BLaER1 (cell line): ENCODE data around the gene CHCHD3.

Source experiments
- H3K27ac ChIP-seq: shearing (Covaris generic); formaldehyde crosslinking; 2 replicates; pipeline ENCODE4 v1.8.1; 2022
- H3K27me3 ChIP-seq: shearing (Covaris generic); formaldehyde crosslinking; 2 replicates; pipeline ENCODE4 v1.8.1; 2022
- H3K36me3 ChIP-seq: shearing (Covaris generic); formaldehyde crosslinking; 2 replicates; pipeline ENCODE4 v1.8.1; 2022
- H3K4me1 ChIP-seq: shearing (Covaris generic); formaldehyde crosslinking; 2 replicates; pipeline ENCODE4 v1.8.1; 2022
- H3K4me2 ChIP-seq: shearing (Covaris generic); formaldehyde crosslinking; 2 replicates; pipeline ENCODE4 v1.8.1; 2022
- H3K4me3 ChIP-seq: shearing (Covaris generic); formaldehyde crosslinking; 2 replicates; pipeline ENCODE4 v1.8.1; 2022
- H3K9ac ChIP-seq: shearing (Covaris generic); formaldehyde crosslinking; 2 replicates; pipeline ENCODE4 v1.8.1; 2022
- H3K9me3 ChIP-seq: shearing (Covaris generic); formaldehyde crosslinking; 2 replicates; pipeline ENCODE4 v1.8.1; 2022
- H4K20me1 ChIP-seq: shearing (Covaris generic); formaldehyde crosslinking; 2 replicates; pipeline ENCODE4 v1.8.1; 2022
- Cebpa-rat ChIP-seq: shearing (Covaris generic); IDR thresholded peaks from 2 replicates; pipeline ENCODE4 v1.8.1; 2022

Gene CHCHD3

GRCh38 chr7:132854238-132854637 lies 227.7 kb downstream of the CHCHD3 start:
- H3K27me3 ChIP-seq: no peaks in the 10 kb centered on the region
- no peak overlapping the region for H3K4me2 ChIP-seq
- TF ChIP-seq Cebpa-rat: no peak
- H3K4me1 ChIP-seq: no peaks in the 10 kb centered on the region
- 0 out of 2 replicates have a peak, but pooled peaks cover 6% of the 10 kb centered on the region for H4K20me1 ChIP-seq
- H3K9me3 ChIP-seq: no peaks in the 10 kb centered on the region
- H3K4me3 ChIP-seq: no peak overlapping the region
- no peak overlapping the region for H3K27ac ChIP-seq
- H3K9ac ChIP-seq: no peak overlapping the region
- H3K36me3 ChIP-seq: peaks cover 20% of the 10 kb centered on the region

GRCh38 chr7:132847376-132847775 lies 234.5 kb downstream of the CHCHD3 start:
- TF ChIP-seq Cebpa-rat: no peak
- H3K36me3 ChIP-seq: peaks cover 16% of the 10 kb centered on the region; the same call in 1 of the 2 replicates

DNA sequence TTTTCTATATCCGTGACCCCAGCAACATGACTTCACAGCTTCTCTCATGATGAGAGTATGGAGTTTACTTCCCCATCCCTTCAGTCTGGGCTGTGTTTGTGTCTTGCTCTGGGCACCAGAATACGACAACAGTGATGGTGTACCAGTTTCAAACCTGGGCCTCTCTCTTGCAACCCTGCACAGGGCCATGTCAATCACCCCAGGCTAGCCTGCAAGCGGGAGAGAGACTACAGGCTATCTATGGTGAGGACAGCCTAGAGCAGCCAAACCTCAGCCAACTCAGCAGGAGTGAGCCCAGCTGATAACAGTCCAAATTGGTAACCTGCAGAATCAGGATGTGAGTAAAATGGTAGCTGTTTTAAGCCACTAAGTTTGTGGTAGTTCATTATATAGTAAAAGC lies 235.8 kb downstream of the CHCHD3 start:
- no peak for TF ChIP-seq Cebpa-rat
- H3K4me2 ChIP-seq: no peak overlapping the region
- no peaks in the 10 kb centered on the region for H4K20me1 ChIP-seq
- no peaks in the 10 kb centered on the region for H3K9me3 ChIP-seq
- no peak overlapping the region for H3K4me3 ChIP-seq
- H3K9ac ChIP-seq: no peak overlapping the region
- H3K27ac ChIP-seq: no peak overlapping the region
- H3K4me1 ChIP-seq: no peaks in the 10 kb centered on the region
- H3K27me3 ChIP-seq: no peaks in the 10 kb centered on the region
- peaks cover 17% of the 10 kb centered on the region; the same call in 1 of the 2 replicates for H3K36me3 ChIP-seq

More at GRCh38 chr7:132847376-132847775, 234.5 kb downstream of the CHCHD3 start:
- Histone ChIP-seq H3K4me2 (no peak overlapping the region), H3K4me1 (no peaks in the 10 kb centered on the region), H3K27me3 (no peaks in the 10 kb centered on the region), H3K27ac (no peak overlapping the region), H3K9ac (no peak overlapping the region), H4K20me1 (0 out of 2 replicates have a peak, but pooled peaks cover 6% of the 10 kb centered on the region), H3K9me3 (no peaks in the 10 kb centered on the region), H3K4me3 (no peak overlapping the region)

DNA sequence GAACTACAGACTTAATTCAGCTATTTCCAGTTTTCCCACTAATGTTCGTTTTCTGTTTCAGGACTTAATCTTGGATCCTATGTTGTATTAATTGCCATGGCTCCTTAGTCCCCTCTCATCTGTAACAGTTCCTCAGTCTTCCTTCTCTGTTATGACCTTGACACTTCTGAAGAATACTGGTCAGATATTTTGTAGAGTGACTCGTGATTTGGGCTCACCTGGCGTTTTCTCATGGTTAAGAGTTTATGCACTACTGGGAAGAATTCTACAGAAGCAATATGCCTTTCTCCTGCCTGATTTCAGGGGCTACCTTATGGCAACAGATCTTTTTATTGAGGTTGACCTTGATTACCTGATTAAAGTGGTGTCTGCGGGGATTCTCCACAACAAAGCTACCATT lies 239.4 kb downstream of the CHCHD3 start:
- no peak overlapping the region for H3K4me3 ChIP-seq
- no peak overlapping the region for H3K4me2 ChIP-seq
- no peaks in the 10 kb centered on the region for H3K27me3 ChIP-seq
- no peak overlapping the region for H3K27ac ChIP-seq
- TF ChIP-seq Cebpa-rat: no peak
- H4K20me1 ChIP-seq: no peaks in the 10 kb centered on the region
- no peaks in the 10 kb centered on the region for H3K4me1 ChIP-seq
- H3K9me3 ChIP-seq: no peaks in the 10 kb centered on the region
- no peak overlapping the region for H3K9ac ChIP-seq
- peaks cover 21% of the 10 kb centered on the region for H3K36me3 ChIP-seq

DNA sequence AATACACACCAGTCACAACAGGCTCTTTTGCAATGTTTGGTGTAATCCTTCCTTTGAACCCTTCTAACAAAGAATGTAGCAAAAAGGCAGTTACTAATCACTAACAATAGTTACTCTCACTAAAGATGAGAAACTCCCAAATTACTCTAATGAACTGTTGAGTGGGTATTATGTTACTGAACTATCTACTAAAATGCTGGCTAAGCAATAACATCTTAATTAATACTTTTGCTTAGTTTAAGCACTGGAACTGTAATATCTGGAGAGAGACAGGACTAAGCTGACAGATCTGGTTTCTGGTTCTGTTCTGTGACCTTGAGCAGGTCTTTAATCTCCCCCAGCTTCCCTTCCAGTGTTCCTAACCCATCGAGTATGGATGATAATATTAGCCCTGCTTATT lies 241.7 kb downstream of the CHCHD3 start:
- Histone ChIP-seq H3K4me1 (no peaks in the 10 kb centered on the region), H3K36me3 (peaks cover 41% of the 10 kb centered on the region), H3K27ac (no peak overlapping the region), H3K27me3 (no peaks in the 10 kb centered on the region), H3K4me3 (no peak overlapping the region), H4K20me1 (no peaks in the 10 kb centered on the region), H3K9ac (no peak overlapping the region), H3K4me2 (no peak overlapping the region), H3K9me3 (no peaks in the 10 kb centered on the region)
- no peak for TF ChIP-seq Cebpa-rat

GRCh38 chr7:132838313-132838712 lies 243.6 kb downstream of the CHCHD3 start:
- H3K36me3 ChIP-seq: peaks cover 49% of the 10 kb centered on the region
- H3K27ac ChIP-seq: no peak overlapping the region
- no peak overlapping the region for H3K4me3 ChIP-seq
- H3K9ac ChIP-seq: no peak overlapping the region
- no peaks in the 10 kb centered on the region for H3K27me3 ChIP-seq
- H3K4me2 ChIP-seq: no peak overlapping the region
- H4K20me1 ChIP-seq: no peaks in the 10 kb centered on the region
- H3K9me3 ChIP-seq: no peaks in the 10 kb centered on the region
- TF ChIP-seq Cebpa-rat: no peak
- no peaks in the 10 kb centered on the region for H3K4me1 ChIP-seq

GRCh38 chr7:132837529-132837928 lies 244.4 kb downstream of the CHCHD3 start:
- H4K20me1 ChIP-seq: no peaks in the 10 kb centered on the region
- no peak for TF ChIP-seq Cebpa-rat
- H3K4me3 ChIP-seq: no peak overlapping the region
- no peaks in the 10 kb centered on the region for H3K4me1 ChIP-seq
- no peak overlapping the region for H3K9ac ChIP-seq
- H3K27ac ChIP-seq: no peak overlapping the region
- no peaks in the 10 kb centered on the region for H3K9me3 ChIP-seq
- H3K27me3 ChIP-seq: no peaks in the 10 kb centered on the region
- no peak overlapping the region for H3K4me2 ChIP-seq
- H3K36me3 ChIP-seq: peaks cover 46% of the 10 kb centered on the region

- Histone ChIP-seq H3K9me3 (no peaks in the 10 kb centered on the region), H3K27ac (no peak overlapping the region), H3K9ac (no peak overlapping the region), H3K36me3 (peaks cover 44% of the 10 kb centered on the region), H3K27me3 (no peaks in the 10 kb centered on the region), H3K4me1 (no peaks in the 10 kb centered on the region), H4K20me1 (no peaks in the 10 kb centered on the region), H3K4me2 (no peak overlapping the region), H3K4me3 (no peak overlapping the region)
- TF ChIP-seq Cebpa-rat: no peak
Observed at GRCh38 chr7:132836746-132837145, 245.1 kb downstream of the CHCHD3 start.

- no peak for TF ChIP-seq Cebpa-rat
- H3K36me3 ChIP-seq: peaks cover 38% of the 10 kb centered on the region
Observed at GRCh38 chr7:132830941-132831340, 250.9 kb downstream of the CHCHD3 start.

GRCh38 chr7:132828502-132828901 lies 253.4 kb downstream of the CHCHD3 start:
- Histone ChIP-seq H3K36me3 (peaks cover 21% of the 10 kb centered on the region), H3K27ac (no peak overlapping the region), H3K4me3 (no peak overlapping the region), H3K4me2 (no peak overlapping the region), H3K4me1 (no peaks in the 10 kb centered on the region), H3K9me3 (no peaks in the 10 kb centered on the region), H3K9ac (no peak overlapping the region), H3K27me3 (no peaks in the 10 kb centered on the region), H4K20me1 (no peaks in the 10 kb centered on the region)
- TF ChIP-seq Cebpa-rat: no peak

More at GRCh38 chr7:132830941-132831340, 250.9 kb downstream of the CHCHD3 start:
- no peak overlapping the region for H3K4me3 ChIP-seq
- no peak overlapping the region for H3K4me2 ChIP-seq
- H3K27ac ChIP-seq: no peak overlapping the region
- H3K9me3 ChIP-seq: no peaks in the 10 kb centered on the region
- no peaks in the 10 kb centered on the region for H3K4me1 ChIP-seq
- no peaks in the 10 kb centered on the region for H3K27me3 ChIP-seq
- H4K20me1 ChIP-seq: no peaks in the 10 kb centered on the region
- H3K9ac ChIP-seq: no peak overlapping the region
